Coronary artery (tissue), 2 donors: ENCODE measurements around the gene NSMF.

Experiments used
- DNase-seq: peaks from one replicate; pipeline ENCODE4 v3.0.0-alpha.2; 2017; ENCODE audit warnings: low spot score
- H3K27ac ChIP-seq, 2 donors: fragments of 200-600 bp; sonication (generic); one replicate each; pipeline ENCODE4 v1.5.1; 2016 to 2019
- H3K4me3 ChIP-seq: fragments of 200-600 bp; sonication (generic); 2 replicates; pipeline ENCODE4 v1.5.1; 2016; ENCODE audit warnings: mild to moderate bottlenecking, moderate library complexity
- TF ChIP-seq, protein P1 (sequence below): fragments of 200-600 bp; sonication (generic); IDR thresholded peaks from one replicate; pipeline ENCODE4 v1.5.1; 2019; ENCODE audit warnings: antibody characterized with exemption

NSMF gene

DNA sequence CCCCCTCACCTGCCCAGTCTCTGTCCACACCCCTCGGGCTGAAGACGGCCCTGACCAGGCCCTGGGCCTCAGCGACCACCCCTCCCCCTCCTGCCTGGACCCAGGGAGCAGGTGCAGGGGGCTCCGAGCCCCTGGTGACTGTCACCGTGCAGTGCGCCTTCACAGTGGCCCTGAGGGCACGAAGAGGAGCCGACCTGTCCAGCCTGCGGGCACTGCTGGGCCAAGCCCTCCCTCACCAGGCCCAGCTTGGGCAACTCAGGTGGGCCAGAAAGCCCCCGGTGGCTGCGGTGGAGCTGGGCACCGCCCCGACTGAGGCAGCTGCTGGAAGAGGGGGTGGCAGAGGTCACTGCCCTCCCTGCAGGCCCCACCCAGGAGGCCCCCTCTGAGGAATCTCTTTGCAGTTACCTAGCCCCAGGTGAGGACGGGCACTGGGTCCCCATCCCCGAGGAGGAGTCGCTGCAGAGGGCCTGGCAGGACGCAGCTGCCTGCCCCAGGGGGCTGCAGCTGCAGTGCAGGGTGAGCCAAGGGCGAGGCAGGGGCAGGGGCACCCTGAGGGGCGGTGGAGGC lies 25.7 kb downstream of the NSMF start:
- DNase-seq, result no peak
- TF ChIP-seq, protein P1, sequence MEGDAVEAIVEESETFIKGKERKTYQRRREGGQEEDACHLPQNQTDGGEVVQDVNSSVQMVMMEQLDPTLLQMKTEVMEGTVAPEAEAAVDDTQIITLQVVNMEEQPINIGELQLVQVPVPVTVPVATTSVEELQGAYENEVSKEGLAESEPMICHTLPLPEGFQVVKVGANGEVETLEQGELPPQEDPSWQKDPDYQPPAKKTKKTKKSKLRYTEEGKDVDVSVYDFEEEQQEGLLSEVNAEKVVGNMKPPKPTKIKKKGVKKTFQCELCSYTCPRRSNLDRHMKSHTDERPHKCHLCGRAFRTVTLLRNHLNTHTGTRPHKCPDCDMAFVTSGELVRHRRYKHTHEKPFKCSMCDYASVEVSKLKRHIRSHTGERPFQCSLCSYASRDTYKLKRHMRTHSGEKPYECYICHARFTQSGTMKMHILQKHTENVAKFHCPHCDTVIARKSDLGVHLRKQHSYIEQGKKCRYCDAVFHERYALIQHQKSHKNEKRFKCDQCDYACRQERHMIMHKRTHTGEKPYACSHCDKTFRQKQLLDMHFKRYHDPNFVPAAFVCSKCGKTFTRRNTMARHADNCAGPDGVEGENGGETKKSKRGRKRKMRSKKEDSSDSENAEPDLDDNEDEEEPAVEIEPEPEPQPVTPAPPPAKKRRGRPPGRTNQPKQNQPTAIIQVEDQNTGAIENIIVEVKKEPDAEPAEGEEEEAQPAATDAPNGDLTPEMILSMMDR, result no peak
- Histone ChIP-seq H3K4me3 (no peak overlapping the region), H3K27ac (no peak overlapping the region)

DNA sequence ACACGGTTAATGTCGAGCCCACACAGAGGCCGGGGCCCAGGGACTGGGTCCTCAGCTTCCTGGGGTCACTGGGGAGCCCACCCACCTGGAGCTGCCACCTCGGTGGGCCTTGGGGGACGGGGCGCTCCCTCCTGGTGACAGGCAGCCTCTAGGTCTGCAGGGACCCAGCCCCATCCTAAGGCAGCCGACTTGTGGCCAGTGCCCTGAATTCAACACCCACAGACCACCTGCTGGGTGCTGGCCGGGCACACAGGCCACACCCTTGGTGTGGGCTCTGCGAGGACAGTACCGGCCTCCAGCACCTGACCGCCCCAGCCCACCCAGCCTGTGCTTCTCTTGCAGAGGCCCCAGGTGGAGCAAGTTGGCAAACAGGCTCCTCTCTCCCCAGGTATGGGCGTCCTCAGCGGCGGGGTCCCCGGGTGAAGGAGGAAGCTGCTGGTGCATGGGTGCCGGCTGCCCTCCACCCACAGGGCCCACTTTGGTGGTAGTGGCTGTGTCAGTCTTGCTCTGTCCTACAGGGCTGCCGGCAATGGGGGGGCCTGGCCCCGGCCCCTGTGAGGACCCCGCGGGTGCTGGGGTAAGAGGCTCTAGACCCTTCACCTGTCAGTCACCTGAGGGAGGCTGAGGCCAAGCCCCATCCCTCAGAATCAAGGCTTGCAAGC lies 26.3 kb downstream of the NSMF start:
- TF ChIP-seq, protein P1, result no peak
- no peak overlapping the region for H3K4me3 ChIP-seq
- no peak for DNase-seq
- no peak overlapping the region for H3K27ac ChIP-seq

DNA sequence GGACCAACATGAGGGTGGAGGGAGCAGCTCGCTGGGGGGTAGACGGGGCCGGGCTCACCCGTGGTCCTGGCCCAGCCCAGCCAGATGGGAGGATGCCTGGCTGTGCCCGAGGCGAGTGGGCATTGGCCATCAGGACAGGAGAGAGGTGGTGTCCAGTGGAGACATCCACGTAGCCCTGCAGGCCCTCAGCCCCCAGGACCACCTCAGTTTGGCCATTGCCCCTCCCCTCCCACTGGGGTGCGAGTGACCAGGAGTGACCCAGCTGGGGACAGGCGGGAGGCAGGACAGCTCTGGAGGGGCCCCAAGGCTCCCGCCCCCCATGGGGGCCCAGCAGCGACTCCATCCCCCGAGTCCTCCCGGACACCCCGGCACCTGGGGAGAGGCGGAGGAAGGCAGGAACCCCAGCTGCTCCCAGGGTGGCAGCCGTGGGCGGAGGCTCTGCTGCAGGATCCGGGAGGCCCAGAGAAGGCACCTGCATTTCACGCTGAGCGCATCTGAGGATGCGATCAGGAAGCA lies 27.7 kb downstream of the NSMF start:
- no peak overlapping the region for H3K4me3 ChIP-seq
- no peak overlapping the region for H3K27ac ChIP-seq
- DNase-seq, result no peak
- TF ChIP-seq, protein P1, result no peak

DNA sequence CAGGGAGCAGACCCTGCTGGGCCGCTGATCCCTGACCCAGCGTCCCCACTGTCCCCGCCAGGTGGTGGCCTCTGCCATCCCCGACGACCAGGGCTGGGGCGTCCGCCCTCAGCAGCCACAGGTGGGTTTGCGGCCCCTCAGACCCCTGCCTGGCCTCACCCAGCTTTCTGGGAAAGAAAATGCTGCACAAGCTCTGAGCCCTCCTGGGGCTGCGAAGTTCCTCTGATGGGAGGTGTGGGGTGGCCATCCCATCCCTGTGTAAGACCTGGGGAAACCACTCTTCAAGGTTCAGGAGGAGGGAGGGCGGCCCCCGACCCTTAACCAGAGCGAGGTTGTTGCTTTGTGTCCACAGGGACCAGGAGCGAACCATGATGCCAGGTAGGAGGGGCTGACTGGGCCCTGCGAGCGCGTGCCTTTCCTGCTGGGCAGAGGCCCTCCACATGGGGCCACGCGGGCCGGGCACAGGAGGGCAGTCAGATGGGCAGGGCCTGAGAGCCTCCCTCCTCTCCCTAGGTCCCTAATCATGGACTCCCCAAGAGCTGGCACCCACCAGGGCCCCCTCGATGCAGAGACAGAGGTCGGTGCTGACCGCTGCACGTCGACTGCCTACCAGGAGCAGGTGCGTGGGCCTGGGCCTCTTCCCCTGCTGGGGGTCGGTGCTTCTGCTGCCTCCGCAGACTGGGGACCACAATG lies 28.3 kb downstream of the NSMF start:
- Histone ChIP-seq H3K27ac (no peak overlapping the region), H3K4me3 (no peak overlapping the region)
- no peak for DNase-seq
- TF ChIP-seq, protein P1, result no peak

DNA sequence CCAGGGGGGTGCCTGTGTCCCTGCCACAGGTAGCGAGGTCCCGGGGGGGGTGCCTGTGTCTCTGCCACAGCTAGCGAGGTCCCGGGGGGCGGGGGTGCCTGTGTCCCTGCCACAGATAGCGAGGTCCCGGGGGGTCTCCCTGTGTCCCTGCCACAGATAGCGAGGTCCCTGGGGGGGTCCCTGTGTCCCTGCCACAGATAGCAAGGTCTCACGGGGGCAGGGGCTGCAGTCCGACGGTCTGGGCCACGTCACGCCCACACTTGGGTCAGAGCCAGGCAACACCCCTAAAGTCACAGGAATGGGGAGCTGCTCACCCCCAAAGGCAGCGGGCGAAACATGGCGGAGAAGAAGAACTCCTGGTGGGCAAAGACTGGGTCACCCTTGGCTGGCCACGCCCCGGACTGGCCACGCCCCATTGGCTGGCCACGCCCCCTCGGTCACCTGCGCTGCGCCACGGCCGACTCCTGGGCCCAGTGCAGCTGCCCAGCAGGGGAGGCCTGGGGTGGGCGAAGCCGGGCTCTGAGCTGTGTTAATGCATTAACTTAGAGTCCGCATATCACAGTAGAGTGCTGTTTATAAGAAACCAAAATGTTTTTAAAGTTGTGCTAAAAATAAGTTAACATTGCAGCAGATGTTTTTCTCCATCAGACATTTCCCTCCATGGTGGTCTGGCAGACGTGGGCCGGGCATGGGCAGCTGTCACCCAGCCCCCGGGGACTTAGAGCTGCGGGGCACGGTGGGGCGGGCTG lies 29.0 kb downstream of the NSMF start:
- TF ChIP-seq, protein P1, result no peak
- DNase-seq, result no peak
- Histone ChIP-seq H3K4me3 (no peak overlapping the region), H3K27ac (no peak overlapping the region)

DNA sequence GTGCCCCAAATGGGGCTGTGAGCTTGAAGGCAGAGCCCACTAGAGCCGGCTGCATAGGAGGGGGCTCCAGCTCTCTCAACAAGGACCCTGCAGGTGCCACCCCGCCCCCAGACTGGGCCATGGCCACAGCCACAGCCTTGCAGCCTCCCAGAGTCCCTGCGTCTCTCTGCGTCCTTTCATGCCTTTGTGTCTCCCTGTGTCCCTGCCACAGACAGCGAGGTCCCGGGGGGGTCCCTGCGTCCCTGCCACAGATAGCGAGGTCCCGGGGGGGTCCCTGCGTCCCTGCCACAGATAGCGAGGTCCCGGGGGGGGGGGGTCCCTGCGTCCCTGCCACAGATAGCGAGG lies 29.6 kb downstream of the NSMF start:
- Histone ChIP-seq H3K4me3 (no peak overlapping the region), H3K27ac (no peak overlapping the region)
- TF ChIP-seq, protein P1, result no peak
- no peak for DNase-seq
